ENCODE results near the gene PTGES3L. TPM values are rescaled to one million over a fixed set of nuclear protein-coding genes. Genes with fewer than 3 reads are reported as not detected.

Gene PTGES3L
- total and polyA plus RNA-seq, 2 of the 13 experiments (the other 11 are each of a cell fraction or from before 2014, with no cell fraction given), result 1.2 to 2.9 TPM

GRCh38 chr17:43020789-43021740, 41.2 kb upstream of the PTGES3L start (continued):
- TF ChIP-seq CREBL2 (CRISPR knock-in tag; IDR thresholded peaks at IDR 0.05; ENCODE audit: borderline replicate concordance) (no peak), ZNF589 (CRISPR knock-in tag; conservative IDR thresholded peaks at IDR 0.05) (no peak), ZNF546 (CRISPR knock-in tag; conservative IDR thresholded peaks at IDR 0.05) (no peak), ATF2 (CRISPR knock-in tag; IDR thresholded peaks at IDR 0.05) (peak; percentile 15; the same call in 1 of the 2 replicates), MAF1 (CRISPR knock-in tag; IDR thresholded peaks at IDR 0.05; ENCODE audit: borderline replicate concordance) (no peak), ERF (CRISPR knock-in tag; IDR thresholded peaks at IDR 0.05) (peak; percentile 26; the same call in 1 of the 2 replicates), PBX2 (CRISPR knock-in tag; IDR thresholded peaks at IDR 0.05) (no peak; the same call in 1 of the 2 replicates), ZNF451 (CRISPR knock-in tag; IDR thresholded peaks at IDR 0.05) (peak; percentile 33; the same call in 1 of the 2 replicates), MXD3 (CRISPR knock-in tag; IDR thresholded peaks at IDR 0.05) (0 out of 2 replicates have a peak, but pooled peaks have one; percentile 28), ZNF558 (CRISPR knock-in tag; IDR thresholded peaks at IDR 0.05; ENCODE audit: borderline replicate concordance) (peak; percentile 85), ZXDC (CRISPR knock-in tag; IDR thresholded peaks at IDR 0.05) (peak; percentile 72; the same call in 1 of the 2 replicates), RARA (CRISPR knock-in tag; IDR thresholded peaks at IDR 0.05) (peak; percentile 46; the same call in 1 of the 2 replicates), ZNF503 (CRISPR knock-in tag; IDR thresholded peaks at IDR 0.05) (peak; percentile 12; the same call in 1 of the 2 replicates), SIX1 (CRISPR knock-in tag; IDR thresholded peaks at IDR 0.05; ENCODE audit: borderline replicate concordance) (0 out of 2 replicates have a peak, but pooled peaks have one; percentile 33), HNRNPL (IDR thresholded peaks at IDR 0.05; ENCODE audit: low read depth, low read length) (no peak), POLR2A (IDR thresholded peaks at IDR 0.05; ENCODE audit: insufficient read depth in 1 of 2, low read depth in 2 of 2, low read length in 2 of 2) (peak; percentile 47 to 53; a peak in 3 of 4 replicates), KLF6 (CRISPR knock-in tag; IDR thresholded peaks at IDR 0.05) (0 out of 2 replicates have a peak, but pooled peaks have one; percentile 23), TEAD3 (CRISPR knock-in tag; optimal IDR thresholded peaks at IDR 0.05; ENCODE audit: borderline replicate concordance) (peak; percentile 74), ZNF616 (CRISPR knock-in tag; IDR thresholded peaks at IDR 0.05; ENCODE audit: low read depth) (0 out of 2 replicates have a peak, but pooled peaks have one; percentile 64), TOE1 (CRISPR knock-in tag; IDR thresholded peaks at IDR 0.05) (no peak), ZNF790 (CRISPR knock-in tag; IDR thresholded peaks at IDR 0.05; ENCODE audit: borderline replicate concordance) (no peak)

Data from HepG2 (cell line).